DLD1 (cell line): ENCODE measurements around the gene MTLN.
"Not testable (repeated sequence)": the region's sequence is repeated elsewhere in the genome, so short reads cannot be mapped to it uniquely, and the experiment has no call there.

Experiments used
- in situ Hi-C: cut with HindIII; loops from 2 replicates; pipeline ENCODE4 v1.10.0; 2017; ENCODE audit warnings: low sequenced_read_pairs

Gene MTLN

DNA sequence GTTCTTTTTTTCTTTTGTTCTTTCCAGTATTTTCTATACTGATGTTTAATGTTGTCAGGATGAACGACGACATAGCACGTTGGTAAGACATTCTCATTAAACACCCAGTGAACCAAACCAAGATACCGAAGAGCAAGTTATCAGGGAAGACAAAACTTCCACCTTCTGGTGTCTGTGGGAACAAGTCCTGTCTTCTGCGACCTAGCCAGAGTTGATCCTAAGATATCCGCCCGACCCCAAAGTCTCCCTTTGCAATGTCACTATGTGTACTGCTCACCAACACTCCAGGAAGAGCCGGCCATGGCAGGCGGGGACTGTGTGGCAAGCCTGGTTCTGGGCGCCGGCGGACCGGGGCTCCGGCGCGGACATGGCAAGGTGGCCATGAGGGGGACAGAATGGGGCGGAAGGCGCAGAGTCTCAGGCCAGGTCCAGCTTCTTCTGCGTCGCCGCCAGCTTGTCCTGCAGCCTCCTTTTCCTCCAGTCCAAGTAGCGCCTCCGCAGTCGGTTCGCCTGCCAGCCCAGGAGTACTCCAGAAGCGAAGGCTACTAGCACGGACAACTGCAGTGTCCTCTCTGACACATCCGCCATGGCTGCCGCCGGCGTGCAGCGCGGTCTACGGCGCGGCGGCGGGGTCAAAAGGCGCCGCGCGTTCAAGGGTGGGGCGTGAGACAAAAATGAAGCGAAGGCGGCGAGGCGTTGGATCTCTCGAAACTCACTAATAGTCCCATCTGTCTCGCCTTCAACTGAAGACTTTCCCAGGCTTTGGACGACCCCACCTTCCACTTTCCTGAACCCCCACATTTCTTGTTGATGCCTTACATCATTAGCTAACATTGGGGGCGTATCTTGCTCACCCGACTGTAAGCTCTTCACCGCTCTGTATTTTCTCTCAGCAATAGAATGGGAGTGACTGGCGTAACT lies at the start of gene MTLN:
MTLN (minus strand) TSS at position 610 of the 921 bp plus-strand sequence; CDS start at position 588, 22 bp downstream.
- in situ Hi-C loops = no loop called here

DNA sequence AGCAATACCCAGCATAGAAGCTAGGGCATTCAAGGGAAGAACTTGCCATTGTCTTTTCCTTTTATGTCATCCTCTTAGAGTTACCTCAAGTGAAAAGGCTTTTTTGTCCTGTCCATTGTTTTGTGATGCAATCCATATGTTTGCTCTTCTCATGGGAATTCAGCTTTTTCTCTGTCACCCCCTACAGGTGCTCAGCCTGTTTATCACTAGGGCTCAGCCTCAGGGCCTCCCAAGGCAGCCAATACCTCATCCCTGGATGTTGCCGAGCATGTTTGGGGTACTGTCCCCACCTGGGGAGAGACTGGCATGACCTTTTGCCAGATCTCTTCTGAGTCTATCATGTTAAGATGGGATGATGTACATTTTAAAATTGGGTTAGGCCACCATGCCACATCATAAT lies 49.6 kb upstream of the MTLN start:
- in situ Hi-C loops = not testable (repeated sequence)

DNA sequence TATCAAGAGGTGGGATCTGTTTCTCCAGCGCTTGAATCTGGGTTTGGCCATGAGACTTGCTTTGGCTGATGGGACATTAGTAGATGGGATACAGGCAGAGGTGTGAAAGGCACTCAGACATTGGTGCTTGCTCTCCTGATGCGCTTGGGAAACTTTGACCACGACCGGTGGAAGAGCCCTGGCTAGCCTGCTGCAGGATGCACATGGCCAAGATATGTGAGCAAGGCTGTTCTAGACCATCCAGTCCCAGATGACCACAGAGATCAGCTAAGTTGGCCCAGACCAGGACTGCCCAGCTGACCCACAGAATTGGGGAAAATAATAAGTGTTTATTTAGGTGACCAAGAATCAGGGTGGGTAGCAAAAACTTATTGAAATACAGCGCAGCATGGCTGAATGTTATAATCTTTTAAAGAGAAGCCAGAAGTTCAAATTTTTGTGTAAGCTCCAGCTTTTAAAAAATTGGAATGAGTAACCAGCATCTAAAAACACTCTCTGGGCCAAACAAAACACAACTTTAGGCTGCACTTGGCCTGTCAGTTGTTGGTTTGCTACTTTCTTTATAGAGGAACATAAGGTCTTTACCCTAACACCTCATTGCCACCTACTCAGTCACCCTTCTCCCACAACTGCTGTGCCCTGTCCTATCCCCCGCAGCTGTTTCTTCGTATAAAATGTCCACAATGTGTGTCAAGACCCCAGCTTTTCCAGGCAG lies 35.9 kb upstream of the MTLN start:
- in situ Hi-C loops = not testable (repeated sequence)

- in situ Hi-C loops = not testable (repeated sequence)
Observed at GRCh38 chr2:110245488-110246435, 33.4 kb upstream of the MTLN start.

DNA sequence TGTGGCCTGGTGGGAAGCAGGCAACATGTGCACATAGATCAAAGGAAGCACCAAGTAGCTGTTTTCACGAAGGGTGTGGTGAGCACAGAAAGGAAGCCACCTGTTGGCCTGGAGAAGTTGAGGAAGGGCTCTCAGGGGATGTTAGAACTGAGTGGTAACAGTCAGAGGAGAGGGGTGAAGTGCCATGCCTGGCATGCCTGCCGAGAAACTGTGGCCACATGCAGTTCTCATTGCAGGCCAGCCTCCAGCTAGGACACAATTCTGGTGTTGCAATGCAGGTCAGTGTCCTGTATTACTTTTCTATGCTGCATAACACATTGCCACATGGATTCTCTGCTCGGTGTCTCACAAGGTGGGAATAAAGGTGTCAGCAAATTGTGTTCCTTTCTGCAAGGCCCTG lies 30.9 kb upstream of the MTLN start:
- in situ Hi-C loops = not testable (repeated sequence)

- in situ Hi-C loops = not testable (repeated sequence)
Observed at GRCh38 chr2:110234514-110234913, 22.2 kb upstream of the MTLN start.

DNA sequence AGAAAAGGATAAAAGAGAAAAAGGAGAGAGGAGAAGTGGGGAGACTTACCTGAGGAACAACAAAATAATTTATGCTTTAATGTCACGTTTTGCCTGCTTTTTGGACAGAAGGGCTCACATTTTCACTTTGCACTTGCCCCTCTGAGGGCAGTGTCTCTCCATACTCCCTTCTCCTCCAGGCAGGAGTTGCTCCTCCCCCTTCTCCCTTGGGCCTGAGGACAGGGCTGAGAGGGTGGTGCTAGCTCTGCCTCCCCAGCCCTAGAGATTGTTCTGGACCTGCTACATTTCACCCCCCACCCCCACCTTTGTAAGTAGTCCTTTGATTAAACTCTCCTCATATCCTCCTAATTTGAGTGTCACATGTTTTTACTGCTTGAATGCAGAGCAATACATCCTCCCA lies 17.5 kb upstream of the MTLN start:
- in situ Hi-C loops = not testable (repeated sequence)

GRCh38 chr2:110222626-110223025 lies 10.3 kb upstream of the MTLN start:
- in situ Hi-C loops = not testable (repeated sequence)

DNA sequence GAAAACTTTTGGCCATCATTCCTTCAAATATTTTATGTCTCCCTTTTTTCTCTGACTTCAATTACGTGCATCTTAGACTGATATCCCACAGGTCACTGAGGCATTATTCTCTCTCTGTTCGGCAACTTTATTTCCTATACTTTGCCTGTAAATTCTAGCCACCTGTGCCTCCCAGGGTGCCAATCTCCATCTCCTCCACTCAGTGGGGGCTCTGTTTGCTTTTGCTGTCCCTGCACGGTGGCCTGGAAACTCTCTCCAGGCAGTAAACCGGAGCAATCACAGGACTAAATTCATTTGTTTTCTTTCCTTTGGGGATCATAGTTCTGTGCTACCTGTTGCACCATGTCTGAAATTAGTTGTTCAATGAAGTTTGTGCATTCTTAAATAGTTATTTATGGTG lies 9.6 kb upstream of the MTLN start:
- in situ Hi-C loops = no loop called here

- in situ Hi-C loops = no loop called here
Observed at GRCh38 chr2:110220190-110220564, 7.8 kb upstream of the MTLN start.

DNA sequence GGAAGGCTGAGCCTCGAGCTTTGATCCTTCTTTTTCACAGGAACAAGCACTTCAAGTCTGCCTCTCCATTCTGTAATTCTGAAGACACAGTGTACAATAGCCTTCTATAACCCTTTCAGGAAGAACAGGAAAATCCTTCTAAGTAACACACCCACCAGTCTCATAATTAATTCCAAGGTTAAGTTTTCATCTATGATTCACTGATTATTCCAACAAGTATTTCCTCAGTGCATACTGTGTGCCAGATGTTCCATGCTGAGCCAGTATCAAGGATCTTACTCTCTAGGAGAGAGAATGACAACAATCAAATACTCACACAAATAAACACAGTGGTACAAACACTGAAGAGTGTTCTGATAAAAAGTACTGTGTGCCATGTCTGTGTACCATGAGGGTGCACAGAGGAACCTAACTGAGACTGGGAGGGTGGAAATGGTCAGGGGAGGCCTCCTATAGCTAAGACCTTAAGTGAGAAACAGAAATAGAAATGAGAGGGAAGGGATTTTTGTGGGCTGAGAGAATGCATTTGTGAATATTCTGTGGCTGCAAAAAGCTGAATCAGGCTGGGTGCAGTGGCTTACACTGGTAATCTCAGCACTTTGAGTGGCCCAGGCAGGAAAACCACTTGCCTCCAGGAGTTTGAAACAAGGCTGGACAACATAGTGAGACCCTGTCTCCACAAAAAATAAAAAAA lies 7.3 kb upstream of the MTLN start:
- in situ Hi-C loops = no loop called here

DNA sequence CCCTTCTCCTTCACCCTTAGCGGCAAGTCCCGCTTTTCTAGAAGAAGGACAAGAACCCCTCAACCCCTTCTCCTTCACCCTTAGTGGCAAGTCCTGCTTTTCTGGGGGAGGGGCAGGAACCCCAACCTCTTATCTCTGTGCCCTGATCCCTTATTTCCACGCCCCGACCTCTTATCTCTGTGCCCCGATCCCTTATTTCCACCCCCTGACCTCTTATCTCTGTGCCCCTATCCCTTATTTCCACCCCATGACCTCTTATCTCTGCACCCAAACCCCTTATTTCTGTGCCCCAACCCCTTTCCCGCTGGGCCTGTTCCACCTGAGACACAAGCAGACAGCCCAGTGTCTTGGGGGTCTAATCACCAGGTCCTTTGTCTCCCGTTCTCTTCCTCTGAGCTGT lies 6.5 kb upstream of the MTLN start:
- in situ Hi-C loops = not testable (repeated sequence)

DNA sequence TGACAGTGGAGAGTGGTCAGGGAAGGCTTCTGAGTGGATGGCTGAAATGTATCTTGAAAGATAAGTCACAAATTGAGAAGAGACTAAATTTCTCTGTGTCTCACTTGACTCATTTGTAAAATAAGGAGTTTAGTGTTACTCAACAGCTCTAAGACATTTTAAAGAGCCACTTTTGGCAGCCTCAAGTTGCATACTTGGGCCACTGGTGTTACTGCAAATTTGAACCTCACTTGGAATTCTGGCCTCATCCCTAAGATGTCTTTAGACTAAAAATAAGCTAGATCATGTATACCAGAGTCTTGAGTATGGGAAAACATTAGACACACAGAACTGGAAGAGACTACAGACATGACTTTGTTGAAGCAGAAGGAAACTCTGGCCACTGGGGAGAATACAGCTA lies 4.5 kb upstream of the MTLN start:
- in situ Hi-C loops = no loop called here

- in situ Hi-C loops = no loop called here
Observed at GRCh38 chr2:110216199-110216598, 3.9 kb upstream of the MTLN start.

DNA sequence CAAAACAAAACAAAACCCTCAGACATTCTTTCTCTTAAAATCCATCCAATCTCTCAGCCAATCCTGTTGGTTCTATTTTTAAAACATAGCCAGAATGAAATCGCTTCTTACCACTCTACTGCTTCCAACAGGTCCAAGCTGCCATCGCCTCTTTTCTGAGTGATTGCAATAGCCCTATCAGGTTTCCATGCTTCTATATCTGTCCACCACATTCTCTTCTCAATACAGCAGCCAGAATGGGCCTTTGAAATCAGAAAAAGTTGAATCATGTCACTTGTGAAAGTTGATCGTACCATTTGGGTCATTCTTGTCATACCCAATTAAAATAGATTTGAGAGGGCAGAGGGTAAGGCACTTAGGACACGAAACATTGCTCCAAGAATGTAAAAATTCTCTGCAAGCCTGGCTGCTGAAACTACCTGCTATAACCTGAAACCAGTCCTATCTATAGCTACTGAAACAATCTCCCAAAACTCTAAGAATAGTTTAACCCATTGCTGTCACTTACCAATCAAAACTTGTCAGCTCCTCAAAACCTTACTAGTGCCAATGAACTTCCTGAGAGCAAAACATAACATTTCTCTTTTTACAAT lies 3.3 kb upstream of the MTLN start:
- in situ Hi-C loops = no loop called here

GRCh38 chr2:110215091-110215490 lies 2.7 kb upstream of the MTLN start:
- in situ Hi-C loops = no loop called here

GRCh38 chr2:110213522-110213921 lies 1.2 kb upstream of the MTLN start:
- in situ Hi-C loops = not testable (repeated sequence)

DNA sequence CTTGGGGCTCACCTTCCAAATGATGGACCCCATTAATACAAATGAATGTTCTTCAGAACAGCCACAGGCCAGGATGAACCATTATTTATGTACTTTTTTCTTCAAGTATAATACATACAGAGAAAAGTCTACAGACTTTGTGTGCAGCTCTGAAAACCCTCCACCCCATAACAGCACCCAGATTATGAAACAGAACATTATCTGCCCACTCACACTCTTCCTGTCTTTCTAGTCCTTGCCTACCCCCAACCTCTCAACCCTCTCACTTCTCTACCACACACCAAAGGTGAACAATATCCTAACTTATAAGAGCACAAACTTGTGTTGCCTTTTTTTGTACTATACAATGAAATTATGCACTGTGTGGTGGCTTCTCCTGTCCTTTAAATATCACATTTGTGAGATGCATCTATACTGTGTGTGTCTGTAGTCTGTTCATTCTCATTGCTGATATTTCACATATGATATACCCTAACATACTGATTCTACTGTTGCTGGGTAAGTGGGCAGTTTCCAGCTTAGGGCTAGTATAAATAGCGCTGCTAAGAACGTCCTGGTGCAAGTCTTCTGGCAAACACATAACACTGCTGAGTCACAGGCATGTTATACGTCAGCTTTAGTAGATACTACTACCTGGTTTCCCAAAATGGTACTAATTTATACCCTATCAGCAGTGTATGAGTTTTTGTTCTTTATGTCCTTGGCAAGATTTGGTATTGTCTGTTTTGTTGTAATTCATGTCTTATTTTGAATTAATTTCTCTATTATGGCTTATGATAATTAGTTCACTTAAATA lies 6.5 kb downstream of the MTLN start:
- in situ Hi-C loops = no loop called here
